ENCODE results near the gene EIF3I. TPM values are rescaled to one million over a fixed set of nuclear protein-coding genes. Genes with fewer than 3 reads are reported as not detected.
A peak's percentile ranks its signal among the peaks of the same experiment; 100 is the strongest.

Gene EIF3I
- total RNA-seq (ENCODE audit: insufficient read depth, low replicate concordance) = 125 TPM

- DNase-seq (ENCODE audit: low spot score) = peak; percentile 97
Observed at GRCh38 chr1:32221980-32222755, at the start of gene EIF3I, which contains the start of gene TMEM234. Gene EIF3I, plus strand, starts transcription at chr1:32222407. Its CDS starts 35 bp downstream, at chr1:32222442. Gene TMEM234, minus strand, starts transcription at chr1:32222353. Its CDS starts 31 bp downstream, at chr1:32222322.

DNA sequence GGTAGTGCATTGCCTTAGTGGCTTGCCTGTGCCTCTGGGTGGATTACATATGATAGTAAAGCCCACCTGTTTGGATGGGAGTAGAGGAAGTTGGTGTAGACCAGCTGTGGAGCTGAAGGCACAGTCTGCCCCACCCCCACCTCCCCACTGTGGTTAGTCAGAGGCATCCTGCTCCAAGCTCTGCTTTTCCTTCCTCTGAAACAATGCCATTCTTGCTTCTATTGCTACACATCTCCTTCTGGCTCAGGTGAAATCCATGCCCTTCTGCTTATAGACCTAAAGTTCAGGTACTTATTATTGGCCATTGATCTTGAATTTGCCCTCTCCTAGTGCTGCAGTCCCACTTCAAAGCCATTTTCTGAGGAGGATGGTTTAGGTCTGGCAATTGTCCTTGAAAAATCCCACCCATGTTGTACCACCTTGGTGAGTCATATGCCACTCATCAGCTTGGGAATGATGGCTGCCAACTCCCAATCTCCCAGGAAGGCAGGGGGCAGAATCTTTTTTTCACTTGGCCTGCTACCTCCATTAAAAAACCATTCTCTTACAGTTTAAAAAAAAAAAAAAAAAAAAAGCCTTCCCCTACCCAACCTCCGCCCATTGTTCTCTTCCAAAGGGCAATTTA, 49.5 kb upstream of the EIF3I start:
- no peak for DNase-seq (ENCODE audit: low spot score)

DNA sequence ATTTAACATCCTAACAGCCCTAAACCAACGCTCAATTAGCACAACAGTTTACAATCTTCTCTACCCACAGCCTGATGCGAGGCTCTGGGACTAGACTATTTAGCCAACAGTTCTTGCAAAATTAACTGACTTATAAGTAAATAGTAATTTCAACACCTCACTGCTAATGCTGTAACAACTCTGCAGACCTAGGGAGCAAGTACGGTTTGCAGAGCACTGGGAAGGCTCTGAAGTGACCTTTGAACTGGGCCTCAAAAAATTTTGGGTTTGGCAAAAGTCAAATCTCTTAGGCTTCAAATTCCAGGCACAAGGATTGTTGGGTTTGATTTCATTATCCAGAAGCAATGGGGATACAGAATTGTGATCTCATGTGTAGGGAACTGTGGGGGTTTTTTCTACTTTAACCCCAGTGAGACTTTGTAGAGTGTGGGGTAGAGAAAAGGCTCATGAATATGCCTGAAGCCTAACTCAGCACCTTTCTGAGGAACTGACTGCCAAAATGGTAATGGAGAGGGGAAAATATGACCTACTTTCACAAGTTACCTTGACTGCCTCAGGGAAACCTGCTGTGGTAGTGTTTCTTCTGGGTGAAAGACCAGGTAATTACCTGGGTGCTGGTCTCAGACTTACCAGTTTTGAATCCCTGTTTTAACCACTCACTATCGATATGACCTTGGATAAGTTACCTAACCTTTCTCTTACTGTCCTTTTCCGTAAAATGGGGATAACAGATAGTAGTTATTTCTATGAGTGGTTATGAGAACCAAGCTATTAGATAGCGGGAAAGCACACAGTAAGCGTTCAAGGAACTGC, 43.6 kb upstream of the EIF3I start:
- DNase-seq (ENCODE audit: low spot score) = no peak

- no peak for DNase-seq (ENCODE audit: low spot score)
Observed at GRCh38 chr1:32179193-32179442, 43.1 kb upstream of the EIF3I start.

GRCh38 chr1:32179443-32180185, 42.6 kb upstream of the EIF3I start, which contains the start of gene TXLNA:
Gene TXLNA, plus strand, starts transcription at chr1:32179675. Its CDS starts 671 bp downstream, at chr1:32180346.
- DNase-seq (ENCODE audit: low spot score) = peak; percentile 97

DNA sequence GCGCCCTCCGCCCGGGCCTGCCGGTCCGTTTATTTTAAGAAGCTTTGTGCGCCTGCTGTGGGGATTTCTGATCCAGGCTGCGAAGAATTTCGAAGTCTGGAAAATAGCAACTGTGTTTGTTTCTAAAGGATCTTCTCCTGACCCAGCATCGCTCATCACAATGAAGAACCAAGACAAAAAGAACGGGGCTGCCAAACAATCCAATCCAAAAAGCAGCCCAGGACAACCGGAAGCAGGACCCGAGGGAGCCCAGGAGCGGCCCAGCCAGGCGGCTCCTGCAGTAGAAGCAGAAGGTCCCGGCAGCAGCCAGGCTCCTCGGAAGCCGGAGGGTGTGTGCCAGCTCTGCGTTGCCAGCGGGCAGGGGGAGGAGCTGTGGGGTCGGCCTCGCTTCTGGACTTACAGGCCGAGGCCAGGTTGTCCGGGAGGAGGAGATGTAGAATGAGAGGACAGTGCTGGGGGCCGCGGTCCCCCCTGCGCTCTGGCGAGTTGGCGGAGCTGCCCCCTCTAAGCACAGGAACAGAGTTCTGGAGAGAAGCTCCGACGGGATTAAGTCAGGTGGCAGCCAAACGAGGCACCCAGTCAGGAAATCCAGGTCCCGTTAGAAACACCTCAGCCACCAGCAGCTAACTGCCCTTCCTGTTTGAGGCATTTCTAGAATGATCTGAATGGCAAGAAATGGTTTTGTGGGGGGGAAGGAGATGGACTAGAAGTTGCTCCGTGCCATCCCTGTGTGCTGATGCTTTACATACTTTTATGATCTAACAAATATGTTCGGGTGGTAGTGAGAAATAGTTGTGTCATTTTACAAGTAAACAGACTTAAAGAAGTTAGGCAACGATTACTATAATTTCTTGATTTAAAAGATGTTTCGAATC, 41.8 kb upstream of the EIF3I start:
- DNase-seq (ENCODE audit: low spot score) = no peak

GRCh38 chr1:32181065-32181464, 41.1 kb upstream of the EIF3I start:
- DNase-seq (ENCODE audit: low spot score) = no peak

DNA sequence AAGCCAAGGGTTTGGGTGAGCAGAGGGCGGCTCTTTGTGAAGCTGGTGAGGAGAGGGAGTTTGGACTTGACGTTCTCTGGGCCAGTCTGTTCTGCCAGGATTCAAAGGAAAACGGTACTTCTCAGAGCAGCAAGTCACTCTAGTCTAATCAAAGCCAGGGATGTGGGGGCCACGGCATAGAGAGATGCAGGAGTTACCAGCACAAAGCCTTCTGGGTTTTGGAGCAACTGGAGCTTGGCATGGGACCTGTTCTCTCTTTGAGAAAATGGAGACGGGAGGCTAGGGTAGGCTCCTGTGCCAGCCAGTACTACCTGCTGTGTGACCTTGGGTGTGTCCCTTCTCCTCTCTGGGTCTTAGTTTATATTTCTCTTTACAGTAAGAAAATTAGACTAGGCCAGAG, 40.6 kb upstream of the EIF3I start:
- DNase-seq (ENCODE audit: low spot score) = no peak

- no peak for DNase-seq (ENCODE audit: low spot score)
Observed at GRCh38 chr1:32182060-32182459, 40.1 kb upstream of the EIF3I start.

DNA sequence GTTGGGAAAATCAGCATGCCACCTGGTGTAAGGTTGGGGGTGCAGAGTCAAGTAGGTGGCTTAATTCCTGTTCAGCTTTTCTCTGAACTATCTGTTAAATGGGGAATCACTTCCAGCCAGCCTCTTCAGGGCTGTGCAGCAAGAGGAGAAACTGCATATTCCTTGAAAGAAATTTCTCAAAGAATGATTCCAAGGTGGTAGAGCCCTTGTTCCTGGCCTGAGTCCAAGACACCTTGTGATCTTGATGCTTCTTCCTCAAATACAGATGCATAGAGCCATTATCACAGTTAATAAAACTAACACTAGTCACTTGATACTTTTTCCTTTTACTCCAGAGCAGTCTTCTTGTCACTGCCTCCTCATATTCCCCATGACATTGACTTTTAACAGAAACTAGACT, 37.6 kb upstream of the EIF3I start:
- no peak for DNase-seq (ENCODE audit: low spot score)

- no peak for DNase-seq (ENCODE audit: low spot score)
Observed at GRCh38 chr1:32186077-32186476, 36.1 kb upstream of the EIF3I start.

DNA sequence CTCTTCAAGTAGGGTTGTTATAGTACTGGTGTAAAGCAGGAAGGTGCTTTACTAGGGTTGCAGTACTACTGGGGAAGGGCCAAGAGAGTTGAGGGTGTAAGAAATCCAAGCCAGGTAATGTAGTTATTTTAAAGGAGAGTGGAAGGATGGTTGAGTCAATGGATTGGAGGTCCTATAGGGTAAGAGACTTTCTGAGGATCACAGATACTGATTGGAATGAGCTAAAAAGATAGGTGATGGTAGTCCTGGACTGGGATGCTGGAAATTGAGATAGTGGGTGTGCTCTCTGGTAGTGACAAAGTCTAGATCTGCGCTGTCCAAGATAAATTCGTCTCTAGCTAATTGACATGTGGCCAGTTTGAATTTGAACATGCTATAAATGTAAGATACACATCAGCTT, 35.7 kb upstream of the EIF3I start:
- DNase-seq (ENCODE audit: low spot score) = no peak

DNA sequence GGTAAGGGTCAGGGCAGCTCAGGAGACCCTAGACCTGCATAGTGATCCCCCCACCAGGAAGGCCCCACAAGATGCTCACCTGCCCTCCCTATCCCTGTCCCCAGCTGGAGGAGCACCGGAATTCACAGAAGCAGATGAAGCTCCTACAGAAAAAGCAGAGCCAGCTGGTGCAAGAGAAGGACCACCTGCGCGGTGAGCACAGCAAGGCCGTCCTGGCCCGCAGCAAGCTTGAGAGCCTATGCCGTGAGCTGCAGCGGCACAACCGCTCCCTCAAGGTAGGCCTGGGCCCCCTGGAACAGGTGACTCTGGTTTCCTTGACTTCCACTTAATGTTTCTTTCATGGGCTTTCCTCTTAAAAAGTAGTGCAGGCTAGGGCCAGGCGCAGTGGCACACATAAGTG, 34.4 kb upstream of the EIF3I start:
- DNase-seq (ENCODE audit: low spot score) = no peak

- no peak for DNase-seq (ENCODE audit: low spot score)
Observed at GRCh38 chr1:32192220-32192948, 29.8 kb upstream of the EIF3I start.

- DNase-seq (ENCODE audit: low spot score) = no peak
Observed at GRCh38 chr1:32194984-32195383, 27.2 kb upstream of the EIF3I start.

GRCh38 chr1:32195531-32195930, 26.7 kb upstream of the EIF3I start:
- no peak for DNase-seq (ENCODE audit: low spot score)

DNA sequence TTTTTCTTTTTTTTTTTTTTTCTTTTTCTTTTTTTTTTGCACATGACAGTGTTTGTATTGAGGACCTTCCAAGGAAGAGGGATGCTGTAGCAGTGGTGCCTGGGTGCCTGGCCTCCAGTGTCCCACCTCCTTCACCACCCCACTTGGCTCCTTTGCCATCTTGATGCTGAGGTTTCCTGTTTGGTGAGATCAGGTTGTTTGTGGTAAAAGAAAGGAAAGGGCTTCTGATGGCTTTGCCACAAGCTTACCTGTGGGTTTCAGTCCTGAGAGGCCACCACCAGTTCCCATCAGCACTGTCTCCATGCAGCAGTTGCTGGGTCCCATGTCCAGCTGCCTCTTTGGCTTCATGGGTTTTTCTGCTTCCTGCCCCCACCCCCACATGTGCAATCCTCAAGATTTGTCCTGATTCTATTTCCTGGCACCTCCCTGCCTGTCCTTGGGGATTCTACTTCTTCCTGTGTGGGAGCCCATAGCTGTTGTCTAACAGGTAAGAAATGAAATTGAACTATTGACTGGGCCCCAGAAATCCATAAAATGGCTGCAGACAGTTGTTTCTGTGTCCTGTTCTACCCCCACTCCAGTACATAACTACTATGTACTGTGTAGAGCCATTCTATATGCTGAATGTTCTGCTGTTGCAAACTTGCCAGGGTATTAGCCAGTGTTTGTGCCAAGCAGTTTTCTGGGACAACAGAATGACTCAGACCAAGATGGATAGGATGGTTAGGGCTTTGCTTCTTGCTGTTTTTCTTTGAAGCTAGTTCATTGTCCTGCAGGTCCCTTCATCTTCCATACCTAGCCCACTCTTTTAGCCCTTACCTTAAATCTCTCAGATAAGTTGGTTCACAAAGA, 26.0 kb upstream of the EIF3I start:
- no peak for DNase-seq (ENCODE audit: low spot score)

DNA sequence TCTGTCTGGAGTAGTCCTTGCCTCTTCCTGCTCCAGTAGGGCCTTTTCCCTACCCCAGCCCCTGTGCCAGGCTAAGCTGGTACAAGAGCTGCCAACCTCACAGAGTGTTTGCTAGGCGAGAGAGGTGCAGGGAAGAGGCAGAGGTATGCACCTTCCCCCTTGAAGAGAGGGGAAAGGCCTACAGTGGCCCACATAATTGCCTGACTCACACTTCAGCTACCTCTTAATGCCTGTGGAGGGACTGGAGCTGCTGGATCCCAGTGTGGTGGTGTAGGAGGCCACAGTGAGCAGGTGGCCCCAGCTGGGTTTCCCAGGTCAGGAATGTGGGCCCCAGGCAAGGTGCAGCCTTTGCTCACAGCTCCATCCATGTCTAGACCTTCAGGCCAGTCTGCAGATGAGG, 25.1 kb upstream of the EIF3I start:
- DNase-seq (ENCODE audit: low spot score) = no peak

DNA sequence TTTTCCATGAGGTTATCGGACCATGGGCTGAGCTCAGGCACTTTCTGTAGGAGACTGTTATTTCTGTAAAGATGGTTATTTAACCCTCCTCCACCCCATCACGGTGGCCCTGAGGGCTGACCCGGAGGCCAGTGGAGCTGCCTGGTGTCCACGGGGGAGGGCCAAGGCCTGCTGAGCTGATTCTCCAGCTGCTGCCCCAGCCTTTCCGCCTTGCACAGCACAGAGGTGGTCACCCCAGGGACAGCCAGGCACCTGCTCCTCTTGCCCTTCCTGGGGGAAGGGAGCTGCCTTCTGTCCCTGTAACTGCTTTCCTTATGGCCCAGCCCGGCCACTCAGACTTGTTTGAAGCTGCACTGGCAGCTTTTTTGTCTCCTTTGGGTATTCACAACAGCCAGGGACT, 24.4 kb upstream of the EIF3I start:
- DNase-seq (ENCODE audit: low spot score) = no peak

All from umbilical cord (tissue), 2 donors.